ENCODE data around the gene OSBPL7. TPM values are rescaled to one million over a fixed set of nuclear protein-coding genes. Genes with fewer than 3 reads are reported as not detected.

The OSBPL7 gene
- total RNA-seq, 1 donor from 2014 or later: 30.0 TPM

- peaks cover 3% of the 10 kb centered on the region for H3K27me3 Mint-ChIP-seq (ENCODE audit: unreplicated experiment)
- no peak overlapping the region for H3K27ac Mint-ChIP-seq (ENCODE audit: unreplicated experiment)
- TF ChIP-seq CTCF (IDR thresholded peaks at IDR 0.05; ENCODE audit: partially characterized antibody, unreplicated experiment): no peak
- H3K36me3 Mint-ChIP-seq (ENCODE audit: unreplicated experiment): no peaks in the 10 kb centered on the region
- H3K4me3 Mint-ChIP-seq (ENCODE audit: unreplicated experiment): no peak overlapping the region
- no peaks in the 10 kb centered on the region for H3K4me1 Mint-ChIP-seq (ENCODE audit: low read depth, unreplicated experiment)
- DNase-seq: no peak
- peaks cover 2% of the 10 kb centered on the region for H3K9me3 Mint-ChIP-seq (ENCODE audit: unreplicated experiment)
Measured at GRCh38 chr17:47801176-47801765, 20.3 kb downstream of the OSBPL7 start.

GRCh38 chr17:47800686-47801085 lies 20.9 kb downstream of the OSBPL7 start:
- H3K4me1 Mint-ChIP-seq (ENCODE audit: low read depth, unreplicated experiment): no peaks in the 10 kb centered on the region
- no peak for DNase-seq
- H3K9me3 Mint-ChIP-seq (ENCODE audit: unreplicated experiment): no peaks in the 10 kb centered on the region
- no peak overlapping the region for H3K4me3 Mint-ChIP-seq (ENCODE audit: unreplicated experiment)
- peaks cover 3% of the 10 kb centered on the region for H3K27me3 Mint-ChIP-seq (ENCODE audit: unreplicated experiment)
- no peak for TF ChIP-seq CTCF (IDR thresholded peaks at IDR 0.05; ENCODE audit: partially characterized antibody, unreplicated experiment)
- no peak overlapping the region for H3K27ac Mint-ChIP-seq (ENCODE audit: unreplicated experiment)
- no peaks in the 10 kb centered on the region for H3K36me3 Mint-ChIP-seq (ENCODE audit: unreplicated experiment)

- Mint-ChIP-seq H3K27ac (ENCODE audit: unreplicated experiment) (no peak overlapping the region), H3K4me3 (ENCODE audit: unreplicated experiment) (no peak overlapping the region), H3K36me3 (ENCODE audit: unreplicated experiment) (no peaks in the 10 kb centered on the region), H3K4me1 (ENCODE audit: low read depth, unreplicated experiment) (no peaks in the 10 kb centered on the region), H3K9me3 (ENCODE audit: unreplicated experiment) (no peaks in the 10 kb centered on the region), H3K27me3 (ENCODE audit: unreplicated experiment) (peaks cover 5% of the 10 kb centered on the region)
- TF ChIP-seq CTCF (IDR thresholded peaks at IDR 0.05; ENCODE audit: partially characterized antibody, unreplicated experiment): no peak
- DNase-seq: no peak
Measured at GRCh38 chr17:47797797-47798196, 23.8 kb downstream of the OSBPL7 start.

GRCh38 chr17:47792979-47793378 lies 28.6 kb downstream of the OSBPL7 start:
- no peak for DNase-seq
- TF ChIP-seq CTCF (IDR thresholded peaks at IDR 0.05; ENCODE audit: partially characterized antibody, unreplicated experiment): no peak
- H3K27ac Mint-ChIP-seq (ENCODE audit: unreplicated experiment): no peak overlapping the region
- no peaks in the 10 kb centered on the region for H3K36me3 Mint-ChIP-seq (ENCODE audit: unreplicated experiment)
- H3K9me3 Mint-ChIP-seq (ENCODE audit: unreplicated experiment): no peaks in the 10 kb centered on the region
- H3K4me3 Mint-ChIP-seq (ENCODE audit: unreplicated experiment): no peak overlapping the region
- peaks cover 3% of the 10 kb centered on the region for H3K4me1 Mint-ChIP-seq (ENCODE audit: low read depth, unreplicated experiment)
- H3K27me3 Mint-ChIP-seq (ENCODE audit: unreplicated experiment): peaks cover 18% of the 10 kb centered on the region

GRCh38 chr17:47792457-47792856 lies 29.1 kb downstream of the OSBPL7 start:
- H3K4me1 Mint-ChIP-seq (ENCODE audit: low read depth, unreplicated experiment): peaks cover 3% of the 10 kb centered on the region
- TF ChIP-seq CTCF (IDR thresholded peaks at IDR 0.05; ENCODE audit: partially characterized antibody, unreplicated experiment): no peak
- no peak overlapping the region for H3K4me3 Mint-ChIP-seq (ENCODE audit: unreplicated experiment)
- no peaks in the 10 kb centered on the region for H3K9me3 Mint-ChIP-seq (ENCODE audit: unreplicated experiment)
- H3K36me3 Mint-ChIP-seq (ENCODE audit: unreplicated experiment): no peaks in the 10 kb centered on the region
- no peak overlapping the region for H3K27ac Mint-ChIP-seq (ENCODE audit: unreplicated experiment)
- peaks cover 18% of the 10 kb centered on the region for H3K27me3 Mint-ChIP-seq (ENCODE audit: unreplicated experiment)
- no peak for DNase-seq
